AG09309 (cell line): ENCODE data around the gene RELL1.

Experiments
- DNase-seq: peaks from one replicate; pipeline ENCODE4 v3.0.0-alpha.2; 2010; ENCODE audit warnings: low read depth
- H3K4me3 ChIP-seq: 2 replicates; pipeline ENCODE4 v1.5.1; 2011; ENCODE audit warnings: mild to moderate bottlenecking, low read depth, low read length, moderate library complexity; ENCODE audit not compliant: control insufficient read depth
- TF ChIP-seq, protein P1 (sequence below): IDR thresholded peaks from 2 replicates; pipeline ENCODE4 v1.5.1; 2011; ENCODE audit warnings: mild to moderate bottlenecking, low read depth, low read length, inconsistent platforms; ENCODE audit not compliant: insufficient read depth, control insufficient read depth; ENCODE audit errors: missing control alignments

RELL1 gene

GRCh38 chr4:37562592-37562991, 123.6 kb downstream of the RELL1 start:
- TF ChIP-seq, protein P1, sequence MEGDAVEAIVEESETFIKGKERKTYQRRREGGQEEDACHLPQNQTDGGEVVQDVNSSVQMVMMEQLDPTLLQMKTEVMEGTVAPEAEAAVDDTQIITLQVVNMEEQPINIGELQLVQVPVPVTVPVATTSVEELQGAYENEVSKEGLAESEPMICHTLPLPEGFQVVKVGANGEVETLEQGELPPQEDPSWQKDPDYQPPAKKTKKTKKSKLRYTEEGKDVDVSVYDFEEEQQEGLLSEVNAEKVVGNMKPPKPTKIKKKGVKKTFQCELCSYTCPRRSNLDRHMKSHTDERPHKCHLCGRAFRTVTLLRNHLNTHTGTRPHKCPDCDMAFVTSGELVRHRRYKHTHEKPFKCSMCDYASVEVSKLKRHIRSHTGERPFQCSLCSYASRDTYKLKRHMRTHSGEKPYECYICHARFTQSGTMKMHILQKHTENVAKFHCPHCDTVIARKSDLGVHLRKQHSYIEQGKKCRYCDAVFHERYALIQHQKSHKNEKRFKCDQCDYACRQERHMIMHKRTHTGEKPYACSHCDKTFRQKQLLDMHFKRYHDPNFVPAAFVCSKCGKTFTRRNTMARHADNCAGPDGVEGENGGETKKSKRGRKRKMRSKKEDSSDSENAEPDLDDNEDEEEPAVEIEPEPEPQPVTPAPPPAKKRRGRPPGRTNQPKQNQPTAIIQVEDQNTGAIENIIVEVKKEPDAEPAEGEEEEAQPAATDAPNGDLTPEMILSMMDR = no peak
- no peak for DNase-seq

GRCh38 chr4:37561803-37562207, 124.4 kb downstream of the RELL1 start:
- no peak for DNase-seq
- TF ChIP-seq, protein P1 = no peak
- no peak overlapping the region for H3K4me3 ChIP-seq

More at GRCh38 chr4:37562592-37562991, 123.6 kb downstream of the RELL1 start:
- no peak overlapping the region for H3K4me3 ChIP-seq

GRCh38 chr4:37561196-37561802, 124.9 kb downstream of the RELL1 start:
- no peak for DNase-seq
- H3K4me3 ChIP-seq = no peak overlapping the region
- TF ChIP-seq, protein P1 = no peak
